Measurements from ENCODE around the gene HMCN1.

Gene HMCN1

GRCh38 chr1:185916861-185917260 lies 182.7 kb downstream of the HMCN1 start:
- Histone ChIP-seq H2BK5ac (ENCODE audit: low read depth, low read length, poor library complexity, severe bottlenecking) (no peak overlapping the region), H3K4ac (ENCODE audit: low read depth in 1 of 2, low read length in 2 of 2) (no peak overlapping the region), H3K9me3 (ENCODE audit: control insufficient read depth, low read length) (no peaks in the 10 kb centered on the region), H3K4me1 (ENCODE audit: control insufficient read depth, insufficient read depth, low read depth, low read length) (no peaks in the 10 kb centered on the region), H2AFZ (ENCODE audit: low read depth, low read length) (no peak overlapping the region), H2BK120ac (ENCODE audit: low read depth, low read length) (no peak overlapping the region), H4K8ac (ENCODE audit: low read length) (no peak overlapping the region), H3K4me3 (ENCODE audit: insufficient read depth in 1 of 2, low read depth in 1 of 2, low read length in 2 of 2) (no peak overlapping the region), H3K27me3 (ENCODE audit: control insufficient read depth in 1 of 2, insufficient read depth in 1 of 2, low read length in 2 of 2) (no peaks in the 10 kb centered on the region), H2BK15ac (ENCODE audit: low read depth, poor library complexity, severe bottlenecking) (no peak overlapping the region), H3K9ac (ENCODE audit: low read length) (no peak overlapping the region), H3K27ac (ENCODE audit: low read length, poor library complexity, severe bottlenecking) (no peak overlapping the region), H2AK5ac (ENCODE audit: low read length, severe bottlenecking) (no peak overlapping the region), H4K91ac (ENCODE audit: low read length) (no peak overlapping the region), H3K23ac (ENCODE audit: low read length in 2 of 2) (no peak overlapping the region), H3K4me2 (ENCODE audit: low read length, poor library complexity, severe bottlenecking) (no peak overlapping the region), H3K79me1 (replicated peaks; ENCODE audit: low read length, poor library complexity, severe bottlenecking) (no peaks in the 10 kb centered on the region), H3K18ac (ENCODE audit: low read depth in 1 of 2, low read length in 2 of 2) (no peak overlapping the region), H2BK12ac (ENCODE audit: low read length in 2 of 2) (no peak overlapping the region), H3K14ac (ENCODE audit: low read length in 2 of 2) (no peak overlapping the region), H3K36me3 (ENCODE audit: control insufficient read depth in 1 of 2, insufficient read depth in 2 of 2, low read depth in 1 of 2, low read length in 2 of 2) (peaks cover 3 to 44% of the 10 kb centered on the region in 2 experiments)
- DNase-seq: no peak

GRCh38 chr1:185917646-185918045 lies 183.5 kb downstream of the HMCN1 start:
- peak; percentile 66 for DNase-seq
- no peak overlapping the region for H3K18ac ChIP-seq (ENCODE audit: low read depth in 1 of 2, low read length in 2 of 2)
- no peak overlapping the region for H3K23ac ChIP-seq (ENCODE audit: low read length in 2 of 2)
- H3K27ac ChIP-seq (ENCODE audit: low read length, poor library complexity, severe bottlenecking): no peak overlapping the region
- no peak overlapping the region for H4K8ac ChIP-seq (ENCODE audit: low read length)
- no peak overlapping the region for H2AK5ac ChIP-seq (ENCODE audit: low read length, severe bottlenecking)
- no peak overlapping the region for H4K91ac ChIP-seq (ENCODE audit: low read length)
- H2AFZ ChIP-seq (ENCODE audit: low read depth, low read length): no peak overlapping the region
- no peaks in the 10 kb centered on the region for H3K9me3 ChIP-seq (ENCODE audit: control insufficient read depth, low read length)
- H3K4me3 ChIP-seq (ENCODE audit: insufficient read depth in 1 of 2, low read depth in 1 of 2, low read length in 2 of 2): no peak overlapping the region
- WGBS: 94% methylated on average over 3 of the region's 3 CpGs
- H3K9ac ChIP-seq (ENCODE audit: low read length): no peak overlapping the region
- peaks cover 3 to 44% of the 10 kb centered on the region in 2 experiments for H3K36me3 ChIP-seq (ENCODE audit: control insufficient read depth in 1 of 2, insufficient read depth in 2 of 2, low read depth in 1 of 2, low read length in 2 of 2)
- no peak overlapping the region for H3K14ac ChIP-seq (ENCODE audit: low read length in 2 of 2)
- H3K27me3 ChIP-seq (ENCODE audit: control insufficient read depth in 1 of 2, insufficient read depth in 1 of 2, low read length in 2 of 2): no peaks in the 10 kb centered on the region
- H2BK5ac ChIP-seq (ENCODE audit: low read depth, low read length, poor library complexity, severe bottlenecking): no peak overlapping the region
- no peak overlapping the region for H3K4ac ChIP-seq (ENCODE audit: low read depth in 1 of 2, low read length in 2 of 2)
- no peak overlapping the region for H3K4me2 ChIP-seq (ENCODE audit: low read length, poor library complexity, severe bottlenecking)
- no peaks in the 10 kb centered on the region for H3K4me1 ChIP-seq (ENCODE audit: control insufficient read depth, insufficient read depth, low read depth, low read length)
- no peak overlapping the region for H2BK15ac ChIP-seq (ENCODE audit: low read depth, poor library complexity, severe bottlenecking)
- no peak overlapping the region for H2BK12ac ChIP-seq (ENCODE audit: low read length in 2 of 2)
- no peaks in the 10 kb centered on the region for H3K79me1 ChIP-seq (replicated peaks; ENCODE audit: low read length, poor library complexity, severe bottlenecking)
- no peak overlapping the region for H2BK120ac ChIP-seq (ENCODE audit: low read depth, low read length)

DNA sequence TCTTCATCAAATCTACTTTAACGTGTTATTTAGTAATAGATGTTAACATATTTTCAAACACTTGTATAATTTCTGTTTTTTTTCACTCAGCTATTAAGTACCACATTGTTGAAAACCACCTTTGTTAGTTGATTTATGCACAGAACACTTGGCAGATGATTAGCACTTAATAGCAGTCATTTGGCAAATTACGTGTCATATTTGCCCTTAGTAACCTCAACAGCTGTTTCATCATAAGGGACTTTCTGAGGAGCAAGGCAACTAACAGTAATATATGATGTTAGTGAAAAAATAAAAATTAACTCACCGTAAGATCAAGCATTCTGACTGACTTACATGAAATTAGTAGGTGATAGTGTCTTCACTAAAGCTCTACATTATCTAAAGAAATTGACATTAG lies 186.4 kb downstream of the HMCN1 start:
- Histone ChIP-seq H3K9me3 (ENCODE audit: control insufficient read depth, low read length) (no peaks in the 10 kb centered on the region), H3K4ac (ENCODE audit: low read depth in 1 of 2, low read length in 2 of 2) (no peak overlapping the region), H2BK12ac (ENCODE audit: low read length in 2 of 2) (no peak overlapping the region), H2BK15ac (ENCODE audit: low read depth, poor library complexity, severe bottlenecking) (no peak overlapping the region), H2BK5ac (ENCODE audit: low read depth, low read length, poor library complexity, severe bottlenecking) (no peak overlapping the region), H3K4me3 (ENCODE audit: insufficient read depth in 1 of 2, low read depth in 1 of 2, low read length in 2 of 2) (no peak overlapping the region), H3K27ac (ENCODE audit: low read length, poor library complexity, severe bottlenecking) (no peak overlapping the region), H2BK120ac (ENCODE audit: low read depth, low read length) (no peak overlapping the region), H4K91ac (ENCODE audit: low read length) (no peak overlapping the region), H2AK5ac (ENCODE audit: low read length, severe bottlenecking) (no peak overlapping the region), H4K8ac (ENCODE audit: low read length) (no peak overlapping the region), H3K4me1 (ENCODE audit: control insufficient read depth, insufficient read depth, low read depth, low read length) (no peaks in the 10 kb centered on the region), H3K79me1 (replicated peaks; ENCODE audit: low read length, poor library complexity, severe bottlenecking) (no peaks in the 10 kb centered on the region), H2AFZ (ENCODE audit: low read depth, low read length) (no peak overlapping the region), H3K23ac (ENCODE audit: low read length in 2 of 2) (no peak overlapping the region), H3K18ac (ENCODE audit: low read depth in 1 of 2, low read length in 2 of 2) (no peak overlapping the region), H3K4me2 (ENCODE audit: low read length, poor library complexity, severe bottlenecking) (no peak overlapping the region), H3K14ac (ENCODE audit: low read length in 2 of 2) (no peak overlapping the region), H3K27me3 (ENCODE audit: control insufficient read depth in 1 of 2, insufficient read depth in 1 of 2, low read length in 2 of 2) (no peaks in the 10 kb centered on the region), H3K36me3 (ENCODE audit: control insufficient read depth in 1 of 2, insufficient read depth in 2 of 2, low read depth in 1 of 2, low read length in 2 of 2) (peaks cover 3 to 50% of the 10 kb centered on the region in 2 experiments), H3K9ac (ENCODE audit: low read length) (no peak overlapping the region)
- DNase-seq: no peak
- 80% methylated on average over 1 of the region's 3 CpGs for WGBS

DNA sequence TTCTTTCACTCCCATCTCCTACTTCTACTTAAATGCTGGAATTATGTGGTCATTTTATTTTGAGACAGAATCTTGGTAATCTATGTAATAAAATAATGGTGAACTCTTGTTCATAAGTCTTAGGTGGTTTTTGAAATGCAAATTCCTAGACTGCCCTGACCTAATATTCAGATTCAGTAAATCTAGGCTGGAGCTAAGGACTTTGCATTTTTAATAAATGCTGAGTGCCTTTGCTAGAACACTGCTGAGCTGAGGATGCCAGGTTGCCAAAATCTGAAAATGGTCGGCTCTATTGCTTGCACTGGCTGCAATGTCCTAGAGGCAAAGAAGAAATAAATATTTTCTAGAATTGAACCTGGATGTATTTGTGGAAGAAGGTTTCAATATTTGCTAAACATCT lies 187.4 kb downstream of the HMCN1 start:
- H3K4me3 ChIP-seq (ENCODE audit: insufficient read depth in 1 of 2, low read depth in 1 of 2, low read length in 2 of 2): no peak overlapping the region

More for the DNA sequence above, 187.4 kb downstream of the HMCN1 start:
- Histone ChIP-seq H2BK5ac (ENCODE audit: low read depth, low read length, poor library complexity, severe bottlenecking) (no peak overlapping the region), H3K18ac (ENCODE audit: low read depth in 1 of 2, low read length in 2 of 2) (no peak overlapping the region), H4K8ac (ENCODE audit: low read length) (no peak overlapping the region), H3K14ac (ENCODE audit: low read length in 2 of 2) (no peak overlapping the region), H2BK120ac (ENCODE audit: low read depth, low read length) (no peak overlapping the region), H2BK15ac (ENCODE audit: low read depth, poor library complexity, severe bottlenecking) (no peak overlapping the region), H3K9me3 (ENCODE audit: control insufficient read depth, low read length) (no peaks in the 10 kb centered on the region), H3K9ac (ENCODE audit: low read length) (no peak overlapping the region), H4K91ac (ENCODE audit: low read length) (no peak overlapping the region), H3K4me2 (ENCODE audit: low read length, poor library complexity, severe bottlenecking) (no peak overlapping the region), H3K27ac (ENCODE audit: low read length, poor library complexity, severe bottlenecking) (no peak overlapping the region), H2BK12ac (ENCODE audit: low read length in 2 of 2) (no peak overlapping the region), H3K27me3 (ENCODE audit: control insufficient read depth in 1 of 2, insufficient read depth in 1 of 2, low read length in 2 of 2) (no peaks in the 10 kb centered on the region), H2AFZ (ENCODE audit: low read depth, low read length) (no peak overlapping the region), H3K79me1 (replicated peaks; ENCODE audit: low read length, poor library complexity, severe bottlenecking) (no peaks in the 10 kb centered on the region), H3K23ac (ENCODE audit: low read length in 2 of 2) (no peak overlapping the region), H2AK5ac (ENCODE audit: low read length, severe bottlenecking) (no peak overlapping the region), H3K4ac (ENCODE audit: low read depth in 1 of 2, low read length in 2 of 2) (no peak overlapping the region), H3K36me3 (ENCODE audit: control insufficient read depth in 1 of 2, insufficient read depth in 2 of 2, low read depth in 1 of 2, low read length in 2 of 2) (peaks cover 6 to 59% of the 10 kb centered on the region in 2 experiments), H3K4me1 (ENCODE audit: control insufficient read depth, insufficient read depth, low read depth, low read length) (no peaks in the 10 kb centered on the region)
- DNase-seq: no peak
- WGBS: 100% methylated on average over 1 of the region's 1 CpG
